ENCODE measurements around the gene NDC1. TPM values are rescaled to one million over a fixed set of nuclear protein-coding genes. Genes with fewer than 3 reads are reported as not detected.

The NDC1 gene
- total RNA-seq = 11.0 and 44.2 TPM in 2 replicates

GRCh38 chr1:53837924-53838653 is at the start of gene NDC1:
TSS of gene NDC1 (minus strand) at chr1:53838296. CDS start at chr1:53838261, 35 bp downstream.

GRCh38 chr1:53739109-53739681 is 98.9 kb downstream of the NDC1 start, which contains the start of gene GLIS1:
TSS of gene GLIS1 (minus strand) at chr1:53739164. CDS start at chr1:53738064, 1,100 bp downstream.

Other genes with a start within 250 kb of the NDC1 start
- 6.7 and 12.5 TPM in 2 replicates for gene GLIS1, start 99.1 kb downstream of the NDC1 start, total RNA-seq
- 14.5 and 29.3 TPM in 2 replicates for gene YIPF1, start 51.5 kb upstream of the NDC1 start, total RNA-seq
- gene DIO1, start 55.9 kb upstream of the NDC1 start, total RNA-seq = not detected in 2 replicates
- gene IFT25, start 107.4 kb upstream of the NDC1 start, total RNA-seq = 12.9 and 28.5 TPM in 2 replicates
- 35.9 and 40.1 TPM in 2 replicates for gene LRRC42, start 108.1 kb upstream of the NDC1 start, total RNA-seq
- gene LDLRAD1, start 179.9 kb upstream of the NDC1 start, total RNA-seq = not detected in 2 replicates
- gene TMEM59, start 214.9 kb upstream of the NDC1 start, total RNA-seq = 62.4 and 136 TPM in 2 replicates
- 2.0 and 2.6 TPM in 2 replicates for gene TCEANC2, start 215.3 kb upstream of the NDC1 start, total RNA-seq